GM12872 (cell line): ENCODE data around the gene OTOP1.

Experiments used
- TF ChIP-seq, protein P1 (sequence below): IDR thresholded peaks from 3 replicates; pipeline ENCODE4 v1.5.1; 2011; ENCODE audit warnings: low read depth, mild to moderate bottlenecking, low read length, moderate library complexity; ENCODE audit not compliant: insufficient read depth

The OTOP1 gene

DNA sequence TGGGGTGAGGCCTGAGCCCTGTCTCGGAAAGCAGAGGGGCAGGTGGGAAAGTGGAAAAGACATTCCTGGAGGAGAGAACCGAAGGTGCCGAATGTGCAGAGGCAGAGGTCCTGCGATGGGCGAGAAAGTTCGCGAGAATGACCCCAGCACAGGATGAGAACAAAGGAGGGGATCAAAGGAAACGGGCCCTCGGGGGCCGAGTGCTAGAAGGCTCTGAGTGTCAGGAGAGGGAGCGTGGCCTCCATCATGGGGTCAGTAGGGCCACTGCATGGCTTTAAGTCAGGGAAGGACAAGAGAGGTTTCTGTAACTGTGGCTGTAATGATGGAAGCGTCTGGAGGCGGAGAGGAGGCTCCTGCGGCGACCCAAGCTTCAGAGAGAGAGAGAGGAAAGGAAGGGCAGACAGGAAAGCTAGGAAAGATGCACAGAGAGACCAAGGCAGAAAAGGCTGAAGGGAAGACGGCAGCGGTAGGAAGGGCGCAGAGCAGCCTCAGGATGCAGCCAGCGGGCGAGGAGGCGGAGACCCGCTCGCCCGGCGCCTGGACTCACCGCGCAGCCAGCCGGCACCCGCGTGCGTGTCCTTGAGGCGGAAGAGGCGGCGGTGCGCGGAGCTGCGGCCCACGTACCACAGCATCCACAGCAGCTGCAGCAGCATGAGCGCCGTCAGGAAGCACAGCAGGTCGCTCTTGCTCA, 669 bp downstream of the OTOP1 start:
- TF ChIP-seq, protein P1, sequence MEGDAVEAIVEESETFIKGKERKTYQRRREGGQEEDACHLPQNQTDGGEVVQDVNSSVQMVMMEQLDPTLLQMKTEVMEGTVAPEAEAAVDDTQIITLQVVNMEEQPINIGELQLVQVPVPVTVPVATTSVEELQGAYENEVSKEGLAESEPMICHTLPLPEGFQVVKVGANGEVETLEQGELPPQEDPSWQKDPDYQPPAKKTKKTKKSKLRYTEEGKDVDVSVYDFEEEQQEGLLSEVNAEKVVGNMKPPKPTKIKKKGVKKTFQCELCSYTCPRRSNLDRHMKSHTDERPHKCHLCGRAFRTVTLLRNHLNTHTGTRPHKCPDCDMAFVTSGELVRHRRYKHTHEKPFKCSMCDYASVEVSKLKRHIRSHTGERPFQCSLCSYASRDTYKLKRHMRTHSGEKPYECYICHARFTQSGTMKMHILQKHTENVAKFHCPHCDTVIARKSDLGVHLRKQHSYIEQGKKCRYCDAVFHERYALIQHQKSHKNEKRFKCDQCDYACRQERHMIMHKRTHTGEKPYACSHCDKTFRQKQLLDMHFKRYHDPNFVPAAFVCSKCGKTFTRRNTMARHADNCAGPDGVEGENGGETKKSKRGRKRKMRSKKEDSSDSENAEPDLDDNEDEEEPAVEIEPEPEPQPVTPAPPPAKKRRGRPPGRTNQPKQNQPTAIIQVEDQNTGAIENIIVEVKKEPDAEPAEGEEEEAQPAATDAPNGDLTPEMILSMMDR = no peak

DNA sequence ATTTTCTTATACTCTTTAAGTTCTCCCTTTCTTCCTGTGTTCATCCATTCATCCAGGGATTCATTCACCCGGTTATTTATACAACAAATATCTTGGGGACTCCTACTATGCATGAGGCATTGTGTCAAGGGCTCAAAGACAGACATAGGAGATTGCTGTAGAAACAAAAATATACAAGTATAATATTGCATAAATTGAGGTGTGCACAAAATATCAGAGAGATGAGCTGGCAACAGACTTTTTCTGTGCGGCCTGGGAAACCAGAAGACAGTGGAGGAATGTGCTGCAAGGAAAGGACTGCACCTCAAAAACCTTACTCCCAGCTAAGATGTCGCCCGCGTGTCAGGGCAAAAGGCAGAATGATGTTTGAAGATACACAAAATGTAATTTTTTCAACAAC, 9.6 kb downstream of the OTOP1 start:
- TF ChIP-seq, protein P1 = no peak

DNA sequence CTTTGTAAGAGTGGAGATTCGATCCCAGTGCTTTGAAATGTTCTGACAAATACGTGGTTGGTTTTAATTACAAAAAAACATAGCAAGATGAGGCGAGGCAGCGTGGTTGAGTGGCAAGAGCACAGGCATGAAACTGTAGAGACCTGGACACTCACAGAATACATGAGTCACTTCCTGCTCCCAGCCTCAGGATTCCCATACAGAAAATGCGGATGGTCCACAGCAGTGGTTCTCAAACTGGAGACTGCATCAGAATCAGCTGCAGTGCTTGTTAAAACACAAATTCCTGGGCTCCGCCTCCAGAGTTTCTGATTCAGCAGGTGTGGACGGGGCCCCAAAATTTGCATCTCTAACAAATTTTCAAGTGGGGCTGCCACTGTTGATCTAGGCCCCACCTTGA, 10.1 kb downstream of the OTOP1 start:
- TF ChIP-seq, protein P1 = no peak

DNA sequence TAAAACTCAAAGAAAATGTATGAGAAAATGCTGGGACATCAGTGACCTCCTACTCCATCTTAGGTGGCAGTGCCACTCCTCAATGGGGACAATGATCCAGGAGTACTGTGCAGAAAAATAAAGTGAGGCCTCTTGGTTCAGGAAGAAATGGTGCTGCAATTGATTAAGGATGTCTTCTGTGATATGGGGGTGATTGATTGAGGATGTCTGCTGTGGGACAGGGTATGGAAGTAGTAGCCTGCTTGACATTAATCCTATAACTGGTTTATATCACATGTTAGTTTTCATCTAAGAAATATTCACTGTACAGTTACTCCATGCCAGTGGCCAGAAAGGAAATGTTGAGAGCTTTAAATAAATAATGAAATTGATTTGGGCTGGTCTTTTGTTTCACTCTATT, 20.5 kb downstream of the OTOP1 start:
- TF ChIP-seq, protein P1 = no peak

DNA sequence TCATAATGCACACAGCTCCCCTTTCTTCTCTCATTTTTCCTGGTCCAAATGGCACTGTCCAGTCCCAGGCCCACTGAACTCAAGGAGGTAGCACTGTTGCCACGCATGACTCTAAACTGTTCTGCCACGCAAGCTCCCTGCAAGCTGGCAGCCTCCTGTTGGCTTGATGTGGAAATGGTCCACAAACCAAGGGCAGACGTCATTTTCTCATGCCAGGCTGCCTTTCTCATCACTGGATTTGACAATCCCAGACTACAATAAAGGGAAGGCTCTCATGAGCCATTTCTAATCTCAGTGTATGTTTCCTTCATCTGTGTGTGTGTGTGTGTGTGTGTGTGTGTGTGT, 22.4 kb downstream of the OTOP1 start:
- TF ChIP-seq, protein P1 = no peak

DNA sequence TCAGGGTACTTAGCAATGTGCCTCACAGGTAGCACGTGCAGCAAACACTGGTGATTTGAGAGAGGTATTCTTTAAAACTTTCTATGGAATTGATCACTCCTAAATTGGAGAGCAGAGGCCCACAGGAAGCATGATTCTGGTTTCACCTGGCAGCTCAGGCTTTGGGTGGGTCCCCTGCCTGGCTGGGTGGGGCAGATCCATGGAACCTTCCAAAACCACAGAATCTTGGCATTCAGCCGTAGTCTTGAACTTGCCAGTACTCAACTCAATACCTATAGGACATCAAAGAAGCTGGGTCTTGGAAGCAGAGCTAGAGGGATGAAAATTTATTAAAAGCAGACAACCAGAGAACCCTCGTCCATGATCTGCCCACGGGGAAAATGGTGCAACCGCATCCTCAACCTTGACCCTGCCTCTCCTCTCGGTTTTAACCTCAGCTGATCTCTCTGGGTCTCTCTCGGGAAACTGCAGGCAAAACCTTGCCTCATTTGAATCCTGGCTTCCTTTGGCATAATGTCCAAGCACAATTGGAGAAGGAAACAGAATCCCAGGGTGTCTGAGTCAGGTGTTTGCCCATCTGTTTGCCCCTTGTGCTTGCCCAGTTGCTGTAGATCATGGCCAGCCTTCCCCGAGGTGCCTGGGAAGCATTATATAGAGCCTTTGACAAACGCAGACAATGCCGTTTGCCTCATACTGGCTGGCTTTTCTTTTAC, 22.9 kb downstream of the OTOP1 start:
- TF ChIP-seq, protein P1 = no peak

DNA sequence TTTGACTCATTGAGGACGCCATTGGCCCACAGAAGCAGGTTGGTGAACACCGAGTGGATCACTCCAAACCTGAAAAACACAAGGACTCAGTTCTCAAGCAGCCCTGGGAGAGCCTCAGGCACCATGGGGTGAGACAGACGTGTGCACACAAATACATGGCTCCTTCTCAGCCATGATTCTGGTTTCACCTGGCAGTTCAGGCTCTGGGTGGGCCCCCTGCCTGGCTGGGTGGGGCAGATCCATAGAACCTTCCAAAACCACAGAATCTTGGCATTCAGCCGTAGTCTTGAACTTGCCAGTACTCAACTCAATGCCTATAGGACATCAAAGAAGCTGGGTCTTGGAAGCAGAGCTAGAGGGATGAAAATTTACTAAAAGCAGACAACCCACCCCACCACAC, 24.2 kb downstream of the OTOP1 start:
- TF ChIP-seq, protein P1 = no peak
